Measurements from ENCODE around the gene PHF20.
A peak's percentile ranks its signal among the peaks of the same experiment; 100 is the strongest.
"Not testable (repeated sequence)": the region's sequence is repeated elsewhere in the genome, so short reads cannot be mapped to it uniquely, and the experiment has no call there.

Gene PHF20

GRCh38 chr20:35739294-35740163 lies 32.3 kb upstream of the PHF20 start:
- peak; percentile 46 for DNase-seq (ENCODE audit: low spot score)

- peak; percentile 100 for DNase-seq (ENCODE audit: low spot score)
Observed at GRCh38 chr20:35741892-35742740, 29.7 kb upstream of the PHF20 start, which contains the start of gene RBM39. RBM39 (minus strand) TSS chr20:35742260; CDS start chr20:35740874, 1,386 bp downstream.

- DNase-seq (ENCODE audit: low spot score) = peak; percentile 45
Observed at GRCh38 chr20:35742741-35743523, 28.9 kb upstream of the PHF20 start.

- peak; percentile 58 for DNase-seq (ENCODE audit: low spot score)
Observed at GRCh38 chr20:35743693-35744491, 27.9 kb upstream of the PHF20 start.

- DNase-seq (ENCODE audit: low spot score) = not testable (repeated sequence)
Observed at GRCh38 chr20:35744492-35744841, 27.3 kb upstream of the PHF20 start.

GRCh38 chr20:35750611-35751010 lies 21.2 kb upstream of the PHF20 start:
- no peak for DNase-seq (ENCODE audit: low spot score)

- no peak for DNase-seq (ENCODE audit: low spot score)
Observed at GRCh38 chr20:35756404-35756803, 15.4 kb upstream of the PHF20 start.

GRCh38 chr20:35757098-35757705 lies 14.6 kb upstream of the PHF20 start:
- DNase-seq (ENCODE audit: low spot score) = no peak

GRCh38 chr20:35761548-35761947 lies 10.3 kb upstream of the PHF20 start:
- not testable (repeated sequence) for DNase-seq (ENCODE audit: low spot score)

GRCh38 chr20:35762461-35762860 lies 9.4 kb upstream of the PHF20 start:
- no peak for DNase-seq (ENCODE audit: low spot score)

GRCh38 chr20:35764936-35765335 lies 6.9 kb upstream of the PHF20 start:
- DNase-seq (ENCODE audit: low spot score) = not testable (repeated sequence)

GRCh38 chr20:35766843-35767242 lies 5.0 kb upstream of the PHF20 start:
- no peak for DNase-seq (ENCODE audit: low spot score)

GRCh38 chr20:35767683-35768481 lies 3.9 kb upstream of the PHF20 start:
- no peak for DNase-seq (ENCODE audit: low spot score)

GRCh38 chr20:35768731-35769664 lies 2.8 kb upstream of the PHF20 start:
- no peak for DNase-seq (ENCODE audit: low spot score)

GRCh38 chr20:35771367-35771688 lies 487 bp upstream of the PHF20 start:
- no peak for DNase-seq (ENCODE audit: low spot score)

GRCh38 chr20:35772563-35773058 lies 796 bp downstream of the PHF20 start:
- DNase-seq (ENCODE audit: low spot score) = peak; percentile 7

GRCh38 chr20:35773154-35773751 lies 1.4 kb downstream of the PHF20 start:
- DNase-seq (ENCODE audit: low spot score) = no peak

- no peak for DNase-seq (ENCODE audit: low spot score)
Observed at GRCh38 chr20:35774391-35774790, 2.6 kb downstream of the PHF20 start.

All from hematopoietic multipotent progenitor cell treated with erythropoietin and hydrocortisone succinate and interleukin-3 and kit ligand, for 15 days (in vitro differentiated cells).